HAP-1 (cell line): ENCODE data around the gene ADRB2.

Source experiments
- DNase-seq, 2 experiments: peaks; one replicate each; pipeline ENCODE4 v3.0.0-alpha.2; 2016 to 2020; ENCODE audit warnings: low spot score in 2 of 2
- H3K27me3 ChIP-seq: fragments of 250-450 bp; sonication (Bioruptor Pico); 2 replicates; pipeline ENCODE4 v1.5.1; 2020; ENCODE audit warnings: low read depth, mild to moderate bottlenecking, moderate library complexity
- H3K36me3 ChIP-seq: fragments of 250-450 bp; sonication (Bioruptor Pico); replicated peaks from 2 replicates; pipeline ENCODE4 v1.5.1; 2020; ENCODE audit warnings: mild to moderate bottlenecking
- H3K4me1 ChIP-seq: fragments of 250-450 bp; sonication (Bioruptor Pico); 2 replicates; pipeline ENCODE4 v1.5.1; 2020; ENCODE audit warnings: mild to moderate bottlenecking
- H3K4me3 ChIP-seq: fragments of 250-450 bp; sonication (Bioruptor Pico); 2 replicates; pipeline ENCODE4 v1.5.1; 2020; ENCODE audit warnings: mild to moderate bottlenecking, moderate library complexity
- H3K9me3 ChIP-seq: fragments of 250-450 bp; sonication (Bioruptor Pico); 2 replicates; pipeline ENCODE4 v1.5.1; 2020; ENCODE audit warnings: mild to moderate bottlenecking, moderate library complexity
- in situ Hi-C: fragments of 300-500 bp; cut with MboI; formaldehyde crosslinking; loops from 3 replicates; pipeline ENCODE4 v1.14.3; 2020; ENCODE audit warnings: low sequenced_read_pairs, inconsistent platforms, mixed read lengths

The ADRB2 gene

GRCh38 chr5:148843510-148844318 lies 17.3 kb downstream of the ADRB2 start:
- Histone ChIP-seq H3K27me3 (no peaks in the 10 kb centered on the region), H3K36me3 (no peaks in the 10 kb centered on the region), H3K4me1 (no peaks in the 10 kb centered on the region), H3K9me3 (no peaks in the 10 kb centered on the region), H3K4me3 (no peak overlapping the region)
- no peak for DNase-seq
- in situ Hi-C loops, result no loop called here

GRCh38 chr5:148844433-148845280 lies 18.2 kb downstream of the ADRB2 start:
- no peaks in the 10 kb centered on the region for H3K27me3 ChIP-seq
- no peaks in the 10 kb centered on the region for H3K9me3 ChIP-seq
- DNase-seq, result no peak
- H3K4me1 ChIP-seq, result no peaks in the 10 kb centered on the region
- in situ Hi-C loops, result no loop called here
- H3K36me3 ChIP-seq, result no peaks in the 10 kb centered on the region
- H3K4me3 ChIP-seq, result no peak overlapping the region

DNA sequence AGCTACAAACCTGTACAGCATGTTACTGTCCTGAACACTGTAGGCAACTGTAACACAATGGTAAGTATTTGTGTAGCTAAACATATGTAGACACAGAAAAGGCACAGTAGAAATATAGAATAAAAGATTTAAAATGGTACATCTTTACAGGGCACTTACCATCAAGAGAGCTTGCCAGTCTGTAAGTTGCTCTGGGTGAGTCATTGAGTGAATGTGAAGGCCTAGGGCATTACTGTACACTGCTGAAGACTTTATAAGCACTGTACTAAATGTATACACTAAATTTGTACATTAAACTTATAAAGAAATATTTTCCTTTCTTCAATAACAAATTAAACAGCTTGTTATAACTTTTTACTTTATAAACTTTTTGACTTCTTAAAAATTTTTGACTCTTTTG lies 20.5 kb downstream of the ADRB2 start:
- H3K36me3 ChIP-seq, result no peaks in the 10 kb centered on the region
- DNase-seq, result no peak
- H3K4me1 ChIP-seq, result no peaks in the 10 kb centered on the region
- H3K9me3 ChIP-seq, result no peaks in the 10 kb centered on the region
- no peaks in the 10 kb centered on the region for H3K27me3 ChIP-seq
- no peak overlapping the region for H3K4me3 ChIP-seq
- in situ Hi-C loops, result no loop called here

DNA sequence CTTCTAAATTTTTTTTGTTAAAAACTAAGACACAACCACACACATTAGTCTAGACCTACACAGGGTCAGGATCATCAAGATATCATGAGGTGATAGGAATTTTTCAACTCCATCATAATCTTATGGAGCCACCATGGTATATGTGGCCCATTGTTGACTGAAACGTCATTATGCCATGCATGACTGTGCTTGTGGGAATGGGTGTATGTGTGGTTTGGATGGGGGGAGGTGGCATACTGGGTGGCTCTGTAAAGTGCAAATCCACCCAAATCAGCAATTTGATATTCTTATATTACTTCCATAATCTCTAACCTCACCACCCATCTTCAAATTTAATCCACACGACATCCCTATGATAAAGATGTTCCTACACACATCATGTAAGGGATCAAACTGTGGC lies 21.0 kb downstream of the ADRB2 start:
- in situ Hi-C loops, result no loop called here
- no peaks in the 10 kb centered on the region for H3K27me3 ChIP-seq

GRCh38 chr5:148848393-148849031 lies 22.1 kb downstream of the ADRB2 start:
- no peak overlapping the region for H3K4me3 ChIP-seq
- in situ Hi-C loops, result no loop called here
- H3K4me1 ChIP-seq, result no peaks in the 10 kb centered on the region
- no peaks in the 10 kb centered on the region for H3K27me3 ChIP-seq
- no peaks in the 10 kb centered on the region for H3K36me3 ChIP-seq
- DNase-seq, result no peak
- H3K9me3 ChIP-seq, result no peaks in the 10 kb centered on the region

More for the DNA sequence above, 21.0 kb downstream of the ADRB2 start:
- no peak for DNase-seq
- Histone ChIP-seq H3K4me3 (no peak overlapping the region), H3K36me3 (no peaks in the 10 kb centered on the region), H3K9me3 (no peaks in the 10 kb centered on the region), H3K4me1 (no peaks in the 10 kb centered on the region)

- in situ Hi-C loops, result no loop called here
Measured at GRCh38 chr5:148849461-148849860, 23.1 kb downstream of the ADRB2 start.

GRCh38 chr5:148850836-148851235 lies 24.4 kb downstream of the ADRB2 start:
- in situ Hi-C loops, result no loop called here
- DNase-seq, result no peak
- Histone ChIP-seq H3K4me1 (no peaks in the 10 kb centered on the region), H3K9me3 (no peaks in the 10 kb centered on the region), H3K27me3 (no peaks in the 10 kb centered on the region), H3K4me3 (no peak overlapping the region), H3K36me3 (no peaks in the 10 kb centered on the region)

More at GRCh38 chr5:148849461-148849860, 23.1 kb downstream of the ADRB2 start:
- Histone ChIP-seq H3K4me1 (no peaks in the 10 kb centered on the region), H3K4me3 (no peak overlapping the region), H3K9me3 (no peaks in the 10 kb centered on the region), H3K36me3 (no peaks in the 10 kb centered on the region), H3K27me3 (no peaks in the 10 kb centered on the region)
- DNase-seq, result no peak

- Histone ChIP-seq H3K36me3 (no peaks in the 10 kb centered on the region), H3K4me1 (no peaks in the 10 kb centered on the region), H3K4me3 (no peak overlapping the region), H3K9me3 (no peaks in the 10 kb centered on the region), H3K27me3 (no peaks in the 10 kb centered on the region)
- in situ Hi-C loops, result no loop called here
- no peak for DNase-seq
Measured at GRCh38 chr5:148853868-148854267, 27.5 kb downstream of the ADRB2 start.

GRCh38 chr5:148855249-148856008 lies 29.0 kb downstream of the ADRB2 start:
- H3K4me3 ChIP-seq, result no peak overlapping the region
- H3K27me3 ChIP-seq, result no peaks in the 10 kb centered on the region
- H3K36me3 ChIP-seq, result no peaks in the 10 kb centered on the region
- no peaks in the 10 kb centered on the region for H3K9me3 ChIP-seq
- no peak for DNase-seq
- no peaks in the 10 kb centered on the region for H3K4me1 ChIP-seq
- in situ Hi-C loops, result no loop called here

- Histone ChIP-seq H3K9me3 (no peaks in the 10 kb centered on the region), H3K36me3 (no peaks in the 10 kb centered on the region), H3K27me3 (no peaks in the 10 kb centered on the region), H3K4me3 (no peak overlapping the region), H3K4me1 (no peaks in the 10 kb centered on the region)
- DNase-seq, result no peak
- in situ Hi-C loops, result no loop called here
Measured at GRCh38 chr5:148856009-148856367, 29.6 kb downstream of the ADRB2 start.

DNA sequence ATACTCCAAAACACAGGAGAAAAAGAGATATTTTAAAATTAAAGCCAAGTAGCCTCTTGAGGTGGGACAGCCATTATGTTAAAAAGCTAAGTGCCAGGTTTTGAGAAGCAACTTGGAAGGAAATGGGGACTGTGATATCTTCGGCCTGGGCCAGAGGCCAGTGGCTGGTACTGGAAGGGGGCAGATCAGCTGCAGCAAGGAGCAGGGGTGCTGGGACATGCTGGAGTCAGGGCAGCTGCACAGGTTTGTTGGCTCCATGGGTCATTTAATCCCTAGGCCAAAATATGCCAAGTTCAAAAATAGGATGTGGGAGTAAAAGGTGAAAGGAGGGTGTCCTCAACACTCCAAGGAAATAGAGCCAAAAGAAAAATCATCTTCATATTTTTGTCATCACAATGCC lies 30.0 kb downstream of the ADRB2 start:
- no peak overlapping the region for H3K4me3 ChIP-seq
- H3K36me3 ChIP-seq, result no peaks in the 10 kb centered on the region
- H3K27me3 ChIP-seq, result no peaks in the 10 kb centered on the region
- in situ Hi-C loops, result no loop called here
- no peaks in the 10 kb centered on the region for H3K9me3 ChIP-seq
- no peaks in the 10 kb centered on the region for H3K4me1 ChIP-seq
- no peak for DNase-seq

DNA sequence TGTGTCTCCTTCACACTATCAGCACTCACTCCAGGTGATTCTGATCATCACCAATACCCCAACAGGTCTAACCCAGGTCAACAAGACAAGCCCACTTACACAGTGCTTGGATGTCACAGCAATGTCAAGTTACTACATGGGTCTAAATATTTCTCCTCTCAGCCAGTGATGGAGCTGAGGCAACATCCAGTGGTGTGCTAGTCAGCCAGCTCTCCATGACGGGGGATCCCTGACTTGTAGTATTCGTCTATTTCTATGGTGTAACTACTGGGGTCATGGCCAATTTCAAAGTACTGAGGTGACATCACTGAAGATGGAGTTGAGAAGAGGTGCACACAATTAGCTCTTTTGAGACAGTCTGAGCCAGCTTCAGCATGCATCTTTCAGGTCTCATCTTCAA lies 31.1 kb downstream of the ADRB2 start:
- in situ Hi-C loops, result no loop called here
- DNase-seq, result no peak
- no peaks in the 10 kb centered on the region for H3K9me3 ChIP-seq

GRCh38 chr5:148858106-148858505 lies 31.7 kb downstream of the ADRB2 start:
- no peak for DNase-seq
- H3K9me3 ChIP-seq, result no peaks in the 10 kb centered on the region
- no peaks in the 10 kb centered on the region for H3K4me1 ChIP-seq
- H3K4me3 ChIP-seq, result no peak overlapping the region
- no peaks in the 10 kb centered on the region for H3K36me3 ChIP-seq
- H3K27me3 ChIP-seq, result no peaks in the 10 kb centered on the region
- in situ Hi-C loops, result no loop called here

More for the DNA sequence above, 31.1 kb downstream of the ADRB2 start:
- H3K27me3 ChIP-seq, result no peaks in the 10 kb centered on the region
- H3K4me3 ChIP-seq, result no peak overlapping the region
- H3K4me1 ChIP-seq, result no peaks in the 10 kb centered on the region
- H3K36me3 ChIP-seq, result no peaks in the 10 kb centered on the region
